Right atrium auricular region (tissue), 2 donors: Measurements from ENCODE around the gene CNOT11. TPM values are rescaled to one million over a fixed set of nuclear protein-coding genes. Genes with fewer than 3 reads are reported as not detected.

Experiments used
- DNase-seq: peaks from one replicate; pipeline ENCODE4 v3.0.0-alpha.2; 2019; ENCODE audit warnings: low spot score
- H3K27ac ChIP-seq, 2 donors: fragments of 200-600 bp; sonication (generic); 1 replicate in 1 of 2; 2 replicates in 1 of 2; pipeline ENCODE4 v1.5.1; 2016 to 2019
- H3K27me3 ChIP-seq, 2 donors: fragments of 200-600 bp; sonication (generic); one replicate each; pipeline versions ENCODE4 v1.5.1 to v1.6.0; 2017 to 2019
- H3K36me3 ChIP-seq: fragments of 200-600 bp; sonication (generic); one replicate; pipeline ENCODE4 v1.5.1; 2016
- H3K4me1 ChIP-seq, 2 donors: fragments of 200-600 bp; sonication (generic); one replicate each; pipeline versions ENCODE4 v1.5.1 to v1.6.0; 2017 to 2019
- H3K4me3 ChIP-seq, 2 donors: fragments of 200-600 bp; sonication (generic); 1 replicate in 1 of 2; 2 replicates in 1 of 2; pipeline ENCODE4 v1.5.1; 2017 to 2019; ENCODE audit warnings: mild to moderate bottlenecking in 1 of 2, moderate library complexity in 1 of 2
- H3K9me3 ChIP-seq, 2 donors: fragments of 200-600 bp; sonication (generic); one replicate each; pipeline ENCODE4 v1.5.1; 2019
- total RNA-seq, 2 donors: library from RNA; depleted of rRNA; stranded (reverse); fragments of >200 nt; gene quantifications; one replicate each; pipeline ENCODE4 v1.1.0, GENCODE V29; 2016
- TF ChIP-seq, protein P1 (sequence below), 2 donors: fragments of 200-600 bp; sonication (generic); IDR thresholded peaks; one replicate each; pipeline ENCODE4 v1.5.1; 2019; ENCODE audit warnings: antibody characterized with exemption in 2 of 2

The CNOT11 gene
- total RNA-seq, 2 donors from 2014 or later = 37.0 to 40.4 TPM

DNA sequence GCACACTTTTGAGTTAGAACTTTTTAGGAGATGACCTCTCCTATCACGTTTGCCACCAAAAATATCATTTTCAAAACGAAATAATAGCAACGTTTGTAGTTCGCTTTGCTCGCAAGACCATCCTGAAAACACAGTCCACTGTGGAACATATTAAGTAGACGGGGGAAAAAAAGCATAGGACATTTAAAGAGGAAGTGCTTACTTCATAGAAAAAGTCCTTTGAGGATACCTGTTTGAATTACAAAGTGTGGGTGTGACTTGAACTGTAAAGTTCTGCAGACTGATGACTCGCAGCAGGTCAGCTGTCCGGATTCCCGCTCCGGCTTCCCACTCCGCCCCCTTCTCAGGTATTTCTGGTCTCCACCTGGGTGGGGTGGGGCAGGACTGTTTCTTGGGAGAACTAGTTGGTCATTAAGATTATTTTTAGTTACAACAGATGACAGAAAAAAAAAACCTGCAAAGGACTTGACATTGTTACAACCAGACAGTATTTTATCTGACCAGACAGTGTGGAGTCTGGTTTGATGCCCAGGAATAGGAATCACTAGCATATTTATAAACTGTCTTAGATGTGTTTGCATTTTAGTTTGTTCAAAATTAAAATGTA, 13.3 kb downstream of the CNOT11 start:
- H3K36me3 ChIP-seq = peaks cover 69% of the 10 kb centered on the region
- H3K4me3 ChIP-seq = no peak overlapping the region
- peaks cover 0 to 19% of the 10 kb centered on the region in 2 donors for H3K4me1 ChIP-seq
- no peaks in the 10 kb centered on the region for H3K27me3 ChIP-seq
- no peaks in the 10 kb centered on the region for H3K9me3 ChIP-seq
- DNase-seq = no peak
- TF ChIP-seq, protein P1, sequence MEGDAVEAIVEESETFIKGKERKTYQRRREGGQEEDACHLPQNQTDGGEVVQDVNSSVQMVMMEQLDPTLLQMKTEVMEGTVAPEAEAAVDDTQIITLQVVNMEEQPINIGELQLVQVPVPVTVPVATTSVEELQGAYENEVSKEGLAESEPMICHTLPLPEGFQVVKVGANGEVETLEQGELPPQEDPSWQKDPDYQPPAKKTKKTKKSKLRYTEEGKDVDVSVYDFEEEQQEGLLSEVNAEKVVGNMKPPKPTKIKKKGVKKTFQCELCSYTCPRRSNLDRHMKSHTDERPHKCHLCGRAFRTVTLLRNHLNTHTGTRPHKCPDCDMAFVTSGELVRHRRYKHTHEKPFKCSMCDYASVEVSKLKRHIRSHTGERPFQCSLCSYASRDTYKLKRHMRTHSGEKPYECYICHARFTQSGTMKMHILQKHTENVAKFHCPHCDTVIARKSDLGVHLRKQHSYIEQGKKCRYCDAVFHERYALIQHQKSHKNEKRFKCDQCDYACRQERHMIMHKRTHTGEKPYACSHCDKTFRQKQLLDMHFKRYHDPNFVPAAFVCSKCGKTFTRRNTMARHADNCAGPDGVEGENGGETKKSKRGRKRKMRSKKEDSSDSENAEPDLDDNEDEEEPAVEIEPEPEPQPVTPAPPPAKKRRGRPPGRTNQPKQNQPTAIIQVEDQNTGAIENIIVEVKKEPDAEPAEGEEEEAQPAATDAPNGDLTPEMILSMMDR (IDR thresholded peaks at IDR 0.05) = no peak
- peak overlapping the region; percentile 38 to 80 for H3K27ac ChIP-seq

GRCh38 chr2:101267671-101268656, 15.3 kb downstream of the CNOT11 start:
- Histone ChIP-seq H3K27ac (peak overlapping the region in 1 of 2 donors; percentile 80), H3K4me3 (no peak overlapping the region), H3K27me3 (no peaks in the 10 kb centered on the region), H3K9me3 (no peaks in the 10 kb centered on the region), H3K36me3 (peaks cover 82% of the 10 kb centered on the region), H3K4me1 (peaks cover 0 to 15% of the 10 kb centered on the region in 2 donors)
- DNase-seq = no peak
- TF ChIP-seq, protein P1 (IDR thresholded peaks at IDR 0.05) = no peak

DNA sequence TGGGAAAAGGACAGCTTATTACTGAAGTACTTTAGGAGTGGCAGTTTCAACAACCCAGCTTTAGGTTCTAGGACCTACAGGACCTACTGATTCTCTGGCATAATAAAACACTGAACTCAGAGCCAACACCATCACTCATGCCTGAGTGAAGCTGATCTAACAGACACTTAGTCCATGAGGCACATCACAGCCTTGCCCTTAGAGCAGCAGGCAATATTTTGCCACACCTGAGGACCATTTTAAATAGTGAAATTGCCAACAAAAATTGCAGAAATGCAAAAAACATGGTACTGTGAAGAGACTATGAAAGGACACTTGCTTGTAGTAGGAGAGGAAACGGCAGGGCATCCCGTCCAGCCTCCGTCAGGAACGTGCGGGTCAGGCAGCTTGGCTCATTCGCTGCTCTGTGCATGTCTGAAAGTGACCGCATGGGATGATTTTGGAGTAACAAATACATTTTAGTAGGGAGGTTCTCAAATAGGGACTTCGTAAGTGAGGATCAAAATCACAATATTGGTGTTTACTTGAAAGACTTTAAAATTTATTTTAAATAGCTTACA, 18.1 kb downstream of the CNOT11 start:
- Histone ChIP-seq H3K4me1 (peaks cover 0 to 2% of the 10 kb centered on the region in 2 donors), H3K9me3 (no peaks in the 10 kb centered on the region), H3K27ac (no peak overlapping the region), H3K27me3 (no peaks in the 10 kb centered on the region), H3K36me3 (peaks cover 75% of the 10 kb centered on the region), H3K4me3 (no peak overlapping the region)
- DNase-seq = no peak
- TF ChIP-seq, protein P1 (IDR thresholded peaks at IDR 0.05) = no peak

DNA sequence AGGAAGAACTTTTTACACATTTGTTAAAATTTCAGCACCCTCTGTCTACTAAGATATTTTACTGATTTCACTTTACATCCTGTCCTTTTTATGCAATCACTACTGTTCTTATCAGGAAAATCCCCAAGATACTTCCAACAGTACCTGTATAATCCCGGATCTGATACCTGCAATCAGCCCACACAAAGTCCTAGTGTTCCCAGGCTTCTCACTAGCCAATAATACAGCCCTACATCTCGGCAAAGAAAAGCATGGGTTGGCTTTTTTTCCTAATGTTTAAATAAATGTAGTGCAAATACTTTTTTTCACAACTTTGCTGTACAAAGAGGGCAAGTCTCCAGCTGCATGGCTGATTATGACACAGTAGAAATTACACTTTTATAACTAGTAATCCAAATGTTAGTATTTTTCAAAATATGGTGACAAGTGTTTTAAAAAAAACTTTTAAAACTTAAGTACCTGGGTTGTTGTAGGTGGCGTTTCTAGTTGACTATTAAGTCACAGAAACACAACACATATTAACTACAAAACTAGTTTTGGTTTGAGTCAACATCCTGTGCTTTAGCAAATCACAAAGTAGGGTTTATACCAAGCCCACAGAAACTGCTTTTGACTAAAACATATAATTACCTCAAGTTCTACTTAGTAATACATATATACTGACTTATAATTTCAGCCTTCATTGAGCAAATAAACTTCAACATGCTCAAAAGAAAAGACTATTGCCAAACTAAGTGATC, 19.5 kb downstream of the CNOT11 start:
- H3K4me3 ChIP-seq = no peak overlapping the region
- peaks cover 72% of the 10 kb centered on the region for H3K36me3 ChIP-seq
- TF ChIP-seq, protein P1 (IDR thresholded peaks at IDR 0.05) = no peak
- DNase-seq = no peak
- H3K27me3 ChIP-seq = no peaks in the 10 kb centered on the region
- no peaks in the 10 kb centered on the region for H3K4me1 ChIP-seq
- H3K9me3 ChIP-seq = no peaks in the 10 kb centered on the region
- no peak overlapping the region for H3K27ac ChIP-seq

GRCh38 chr2:101273056-101273455, 20.4 kb downstream of the CNOT11 start:
- Histone ChIP-seq H3K27me3 (no peaks in the 10 kb centered on the region), H3K36me3 (peaks cover 72% of the 10 kb centered on the region), H3K4me1 (no peaks in the 10 kb centered on the region), H3K27ac (no peak overlapping the region), H3K9me3 (no peaks in the 10 kb centered on the region), H3K4me3 (no peak overlapping the region)
- DNase-seq = no peak
- TF ChIP-seq, protein P1 (IDR thresholded peaks at IDR 0.05) = no peak
